OCI-LY7 (cell line): ENCODE measurements around the gene IKZF1. TPM values are rescaled to one million over a fixed set of nuclear protein-coding genes. Genes with fewer than 3 reads are reported as not detected.
A peak's percentile ranks its signal among the peaks of the same experiment; 100 is the strongest.

Source experiments
- BruUV-seq: library from RNA; stranded (reverse); fragments of 400-500 nt; replicated peaks from 2 replicates; lab custom pipeline; 2021; lab: Mats Ljungman, UMichigan
- CTCF ChIA-PET: fragments of 300-600 bp; sonication (Branson Sonifier 250); formaldehyde crosslinking; loops from one replicate; lab custom pipeline; 2022; ENCODE audit warnings: antibody characterized with exemption; ENCODE audit not compliant: unreplicated experiment; lab: Charles Lee
- POLR2A ChIA-PET: fragments of 300-600 bp; sonication (Branson Sonifier 250); formaldehyde crosslinking; loops from one replicate; lab custom pipeline; 2022; ENCODE audit warnings: antibody characterized with exemption; lab: Charles Lee
- DNase-seq: peaks from one replicate; pipeline ENCODE4 v3.0.0-alpha.2; 2015; ENCODE audit warnings: low spot score
- H2AFZ ChIP-seq: fragments of 200-600 bp; sonication (generic), shearing (Covaris generic); 2 replicates; pipeline ENCODE4 v1.6.1; 2014; ENCODE audit warnings: mild to moderate bottlenecking, antibody characterized with exemption, low read length, moderate library complexity
- H3K27ac ChIP-seq: fragments of 200-600 bp; sonication (generic); 2 replicates; pipeline ENCODE4 v1.5.1; 2014; ENCODE audit warnings: mixed run types, low read depth, mild to moderate bottlenecking, moderate library complexity, low read length, inconsistent platforms; ENCODE audit not compliant: poor library complexity, severe bottlenecking
- H3K36me3 ChIP-seq: fragments of 200-600 bp; sonication (generic); 2 replicates; pipeline ENCODE4 v1.6.1; 2014; ENCODE audit warnings: mild to moderate bottlenecking, antibody characterized with exemption, low read length, moderate library complexity, mixed read lengths; ENCODE audit not compliant: insufficient read depth
- H3K4me1 ChIP-seq: fragments of 200-600 bp; sonication (generic); 2 replicates; pipeline ENCODE4 v1.5.1; 2014; ENCODE audit warnings: mild to moderate bottlenecking, low read length; ENCODE audit not compliant: insufficient read depth, poor library complexity, severe bottlenecking
- H3K4me2 ChIP-seq: fragments of 200-600 bp; sonication (generic); 2 replicates; pipeline ENCODE4 v1.6.1; 2014; ENCODE audit warnings: mild to moderate bottlenecking, low read length
- H3K4me3 ChIP-seq: fragments of 200-600 bp; sonication (generic); 2 replicates; pipeline ENCODE4 v1.5.1; 2014; ENCODE audit warnings: mild to moderate bottlenecking, low read depth, low read length; ENCODE audit not compliant: poor library complexity, severe bottlenecking
- H3K79me2 ChIP-seq: fragments of 200-600 bp; sonication (generic); 2 replicates; pipeline ENCODE4 v1.6.1; 2016; ENCODE audit warnings: low read depth, mild to moderate bottlenecking, low read length, moderate library complexity, mixed read lengths; ENCODE audit not compliant: insufficient read depth
- H3K9me2 ChIP-seq: fragments of 200-600 bp; sonication (generic); 2 replicates; pipeline ENCODE4 v1.6.1; 2016; ENCODE audit warnings: mild to moderate bottlenecking, low read length, mixed read lengths; ENCODE audit not compliant: insufficient read depth
- H3K9me3 ChIP-seq: fragments of 200-600 bp; sonication (generic); 2 replicates; pipeline ENCODE4 v1.6.1; 2014; ENCODE audit warnings: mild to moderate bottlenecking, mixed run types, low read length, mixed read lengths
- H4K20me1 ChIP-seq: fragments of 200-600 bp; sonication (generic); 2 replicates; pipeline ENCODE4 v1.6.1; 2014; ENCODE audit warnings: mild to moderate bottlenecking, antibody characterized with exemption, low read length, moderate library complexity, mixed read lengths; ENCODE audit not compliant: insufficient read depth
- CTCF ChIP-seq: fragments of 200-600 bp; sonication (generic); conservative IDR thresholded peaks from 2 replicates; pipeline ENCODE4 v1.5.1; 2014; ENCODE audit warnings: mild to moderate bottlenecking, antibody characterized with exemption, low read length, moderate library complexity, mixed read lengths
- EZH2phosphoT487 ChIP-seq: fragments of 200-600 bp; sonication (generic); IDR thresholded peaks from 2 replicates; pipeline ENCODE4 v1.6.1; 2018; ENCODE audit warnings: low read depth, borderline replicate concordance, mild to moderate bottlenecking, mixed run types, antibody characterized with exemption, low read length, moderate library complexity, mixed read lengths
- intact Hi-C: fragments of 100-400 bp; cut with micrococcal nuclease; formaldehyde crosslinking; loops from one replicate; pipeline ENCODE4 v1.10.0; 2022; ENCODE audit not compliant: unreplicated experiment
- total RNA-seq, 2 experiments: library from RNA; depleted of rRNA in 1 of 2; stranded (reverse); fragments of >200 nt in 1 of 2; shearing (Covaris generic) in 1 of 2; gene quantifications; 2 replicates each; pipeline ENCODE4 v1.2.3, GENCODE V29; 2014 to 2022

IKZF1 gene
- total RNA-seq, 2 experiments from 2014 or later = 108 to 161 TPM

- BruUV-seq = no TSS peak
- Histone ChIP-seq H3K27ac (no peak overlapping the region), H3K9me3 (peaks cover 8% of the 10 kb centered on the region; the same call in 1 of the 2 replicates), H3K36me3 (peaks cover 2% of the 10 kb centered on the region; the same call in 1 of the 2 replicates), H3K9me2 (no peaks in the 10 kb centered on the region), H2AFZ (peak overlapping the region; percentile 73; the same call in 1 of the 2 replicates), H3K4me1 (peaks cover 73% of the 10 kb centered on the region), H3K4me2 (peak overlapping the region; percentile 34), H3K79me2 (no peaks in the 10 kb centered on the region), H3K4me3 (no peak overlapping the region), H4K20me1 (no peaks in the 10 kb centered on the region)
- intact Hi-C loops = no loop called here
- TF ChIP-seq EZH2phosphoT487 (no peak), CTCF (no peak)
- ChIA-PET POLR2A (interaction anchor here (1.2 to 4.2 kb wide), 6 partner anchors 9 to 56 kb away, joined by 3 to 19 read pairs (median 6); partner anchors contain the start of gene IKZF1), CTCF (no interaction called here)
- no peak for DNase-seq
Observed at GRCh38 chr7:50275430-50275829, 29.1 kb upstream of the IKZF1 start.

GRCh38 chr7:50276483-50276882 is 28.0 kb upstream of the IKZF1 start:
- Histone ChIP-seq H3K9me2 (no peaks in the 10 kb centered on the region), H3K79me2 (no peaks in the 10 kb centered on the region), H3K4me1 (peaks cover 73% of the 10 kb centered on the region), H3K4me3 (no peak overlapping the region), H3K27ac (no peak overlapping the region), H3K4me2 (no peak overlapping the region), H3K9me3 (peaks cover 7% of the 10 kb centered on the region; the same call in 1 of the 2 replicates), H4K20me1 (no peaks in the 10 kb centered on the region), H2AFZ (no peak overlapping the region; the same call in 1 of the 2 replicates), H3K36me3 (no peaks in the 10 kb centered on the region; the same call in 1 of the 2 replicates)
- TF ChIP-seq EZH2phosphoT487 (no peak), CTCF (no peak)
- intact Hi-C loops = no loop called here
- ChIA-PET POLR2A (interaction anchor here (0.7 to 4.2 kb wide), 5 partner anchors 10 to 81 kb away, joined by 3 to 19 read pairs (median 3); partner anchors contain the start of gene IKZF1), CTCF (no interaction called here)
- no peak for DNase-seq
- BruUV-seq = no TSS peak

- no peak overlapping the region for H3K27ac ChIP-seq
- no peaks in the 10 kb centered on the region for H3K9me2 ChIP-seq
- TF ChIP-seq EZH2phosphoT487 (no peak), CTCF (no peak)
- ChIA-PET POLR2A (interaction anchor here (4.2 kb wide), 1 partner anchor 11 kb away, joined by 19 read pairs; no protein-coding TSS in a partner anchor), CTCF (no interaction called here)
- no peaks in the 10 kb centered on the region for H3K79me2 ChIP-seq
- intact Hi-C loops = no loop called here
- peaks cover 7% of the 10 kb centered on the region; the same call in 1 of the 2 replicates for H3K9me3 ChIP-seq
- no peaks in the 10 kb centered on the region; the same call in 1 of the 2 replicates for H3K36me3 ChIP-seq
- no peak overlapping the region for H3K4me2 ChIP-seq
- peaks cover 73% of the 10 kb centered on the region for H3K4me1 ChIP-seq
- no peak overlapping the region for H2AFZ ChIP-seq
- no peaks in the 10 kb centered on the region for H4K20me1 ChIP-seq
- H3K4me3 ChIP-seq = no peak overlapping the region
- no TSS peak for BruUV-seq
- DNase-seq = no peak
Observed at GRCh38 chr7:50278120-50278519, 26.4 kb upstream of the IKZF1 start.
